HG03103 (cell line): Measurements from ENCODE around the gene ARHGEF2.

Experiments used
- ATAC-seq: cut with Tn5 transposase; IDR thresholded peaks from one replicate; pipeline ENCODE4 v1.9.1; 2021; ENCODE audit warnings: low read depth; ENCODE audit not compliant: unreplicated experiment

The ARHGEF2 gene

GRCh38 chr1:155973723-155974122, 4.6 kb downstream of the ARHGEF2 start:
- no peak for ATAC-seq

- no peak for ATAC-seq
Observed at GRCh38 chr1:155971910-155972809, 6.2 kb downstream of the ARHGEF2 start.

- no peak for ATAC-seq
Observed at GRCh38 chr1:155970531-155971167, 7.7 kb downstream of the ARHGEF2 start.

- ATAC-seq: no peak
Observed at GRCh38 chr1:155969377-155969791, 9.0 kb downstream of the ARHGEF2 start.

DNA sequence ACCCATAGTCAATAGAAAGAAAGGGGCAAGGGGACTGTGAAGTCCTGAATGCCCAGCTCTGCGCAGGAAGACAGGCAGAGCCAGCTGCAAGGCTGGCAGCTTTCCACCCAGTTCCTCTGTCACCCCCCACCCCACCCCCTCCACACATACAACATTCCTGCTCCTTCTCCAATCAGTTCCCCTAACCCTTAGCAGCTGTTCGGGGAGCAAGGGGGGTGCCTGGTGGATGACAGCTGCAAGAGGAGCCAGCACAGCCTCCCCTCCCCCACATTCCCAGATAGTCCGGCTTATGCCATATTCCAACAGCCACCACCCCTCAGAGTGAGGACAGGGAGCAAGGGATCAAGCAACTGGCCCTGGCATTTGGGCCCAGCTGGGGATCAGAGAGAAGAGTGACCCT, 9.7 kb downstream of the ARHGEF2 start:
- ATAC-seq: no peak

- ATAC-seq: no peak
Observed at GRCh38 chr1:155968051-155968400, 10.3 kb downstream of the ARHGEF2 start.

DNA sequence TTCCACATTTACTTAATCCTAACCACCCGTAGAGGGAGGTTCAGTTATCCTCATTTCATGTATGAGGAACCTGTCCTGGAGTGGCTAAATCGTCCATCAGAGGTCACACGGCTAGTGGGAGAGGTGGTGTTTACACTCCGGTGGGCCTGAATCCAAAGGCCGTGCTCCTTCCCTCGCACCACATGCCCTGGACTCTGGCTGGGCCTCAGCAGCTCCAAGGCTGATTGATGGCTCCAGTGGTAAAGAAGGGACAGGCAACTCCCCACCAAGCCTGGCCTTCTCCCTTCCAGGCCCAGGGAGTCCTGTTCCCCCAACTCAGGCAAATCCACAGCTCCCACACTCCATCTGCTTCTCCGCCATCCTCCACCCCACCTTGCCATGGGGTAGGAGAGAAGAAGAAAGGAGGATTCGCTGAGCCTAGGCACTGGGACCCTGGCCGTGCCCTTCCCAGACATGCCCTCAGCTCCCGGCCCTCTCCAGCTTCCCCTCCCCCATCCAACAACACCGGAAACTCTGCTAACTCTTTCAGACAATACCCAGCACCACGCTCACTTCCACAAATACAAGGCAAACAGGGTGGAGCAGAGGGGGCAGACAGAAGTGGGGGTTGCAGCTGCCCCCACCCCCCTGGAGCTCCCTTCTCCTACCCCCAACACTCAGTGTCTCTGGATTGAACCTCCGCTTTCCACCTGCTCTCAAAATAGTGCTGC, 10.9 kb downstream of the ARHGEF2 start:
- ATAC-seq: no peak

- ATAC-seq: no peak
Observed at GRCh38 chr1:155966750-155967149, 11.6 kb downstream of the ARHGEF2 start.

- no peak for ATAC-seq
Observed at GRCh38 chr1:155966135-155966534, 12.2 kb downstream of the ARHGEF2 start.

DNA sequence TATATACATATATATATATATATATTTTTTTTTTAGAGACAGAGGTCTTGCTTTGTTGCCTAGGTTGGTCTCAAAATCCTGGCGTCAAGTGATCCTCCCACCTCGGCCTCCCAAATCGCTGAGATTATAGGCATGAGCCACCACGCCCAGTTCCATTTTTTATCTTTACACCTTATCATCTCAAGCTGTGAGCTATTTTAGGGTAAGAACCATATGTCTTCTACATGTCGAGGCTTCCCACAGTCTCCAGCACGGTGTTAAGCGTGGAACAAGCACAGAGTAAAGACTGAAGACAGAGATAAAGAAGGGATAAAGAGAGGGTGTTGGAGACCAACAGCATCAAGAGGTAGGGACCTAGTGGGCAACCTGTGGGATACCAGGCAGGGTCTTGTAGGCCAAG, 14.2 kb downstream of the ARHGEF2 start:
- no peak for ATAC-seq

- no peak for ATAC-seq
Observed at GRCh38 chr1:155962599-155963211, 15.6 kb downstream of the ARHGEF2 start.

DNA sequence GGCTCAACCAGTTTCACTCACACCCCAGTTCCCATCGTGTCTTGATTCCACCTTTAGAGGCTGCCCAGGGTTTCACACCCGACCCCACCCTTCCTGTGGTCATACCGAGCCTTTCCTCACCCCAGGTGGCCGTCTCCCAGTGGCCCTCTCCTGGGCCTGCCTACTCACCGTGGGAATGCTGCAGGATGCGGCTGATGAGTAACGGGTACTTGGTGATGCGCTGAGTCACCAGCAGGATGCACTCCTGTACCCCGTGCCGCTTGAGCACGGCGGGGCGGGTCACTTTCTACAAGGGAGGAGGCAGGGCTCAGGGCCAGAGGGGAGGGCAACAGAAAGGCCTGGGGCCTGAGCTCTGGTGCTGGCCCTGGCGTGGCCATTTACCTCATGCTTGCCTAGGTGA, 16.4 kb downstream of the ARHGEF2 start:
- ATAC-seq: no peak

DNA sequence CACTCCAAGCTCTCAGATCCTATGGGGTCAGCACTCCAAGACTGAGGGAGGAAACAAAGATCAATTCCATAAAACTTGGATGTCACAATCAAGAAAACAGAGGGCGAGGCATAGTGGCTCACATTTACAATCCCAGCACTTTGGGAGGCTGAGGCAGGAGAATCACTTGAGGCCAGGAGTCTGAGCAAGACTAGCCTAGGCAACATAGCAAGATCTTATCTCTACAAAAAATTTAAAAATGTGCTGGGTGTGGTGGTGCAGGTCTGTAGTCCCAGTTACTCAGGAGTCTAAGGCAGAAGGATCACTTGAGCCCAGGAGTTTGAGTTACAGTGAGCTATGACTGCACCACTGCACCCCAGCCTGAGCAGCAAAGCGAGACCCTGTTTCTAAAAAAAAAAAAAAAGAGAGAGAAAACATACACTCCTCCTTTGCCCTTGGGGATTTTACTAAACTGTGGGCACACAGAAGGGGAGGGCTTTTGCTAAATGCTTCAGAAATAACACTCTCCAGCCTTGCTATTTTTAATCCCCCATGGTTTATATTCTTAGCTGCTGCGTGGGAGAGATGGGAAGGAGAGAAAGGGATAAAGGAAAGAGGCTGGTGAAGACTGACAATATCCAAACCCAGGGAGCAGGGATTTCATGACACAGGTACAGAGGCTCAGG, 18.1 kb downstream of the ARHGEF2 start:
- ATAC-seq: no peak

DNA sequence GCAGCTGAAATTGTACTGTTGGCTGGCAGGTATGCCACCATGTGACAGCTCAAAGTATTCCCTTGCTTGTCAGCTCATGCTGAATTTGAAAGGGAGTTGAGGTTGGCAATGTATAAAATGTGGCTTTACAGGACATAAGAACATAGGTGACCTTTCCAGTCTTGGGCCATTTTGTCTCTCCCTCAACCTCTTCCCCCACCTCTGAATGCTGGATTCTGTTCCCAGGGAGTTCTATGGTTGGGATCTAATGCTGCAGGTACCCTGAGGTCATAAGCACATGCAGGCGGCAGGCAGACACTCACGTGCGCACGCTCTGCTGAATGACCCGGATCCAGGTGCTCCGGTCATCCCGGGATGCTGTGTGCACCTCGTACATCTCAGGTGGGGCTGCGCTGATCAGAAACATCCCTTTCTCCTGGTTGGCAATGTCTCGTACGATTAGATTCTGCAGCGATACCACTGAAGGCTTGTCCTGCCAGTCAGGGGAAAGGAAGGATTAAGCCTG, 20.9 kb downstream of the ARHGEF2 start:
- no peak for ATAC-seq

DNA sequence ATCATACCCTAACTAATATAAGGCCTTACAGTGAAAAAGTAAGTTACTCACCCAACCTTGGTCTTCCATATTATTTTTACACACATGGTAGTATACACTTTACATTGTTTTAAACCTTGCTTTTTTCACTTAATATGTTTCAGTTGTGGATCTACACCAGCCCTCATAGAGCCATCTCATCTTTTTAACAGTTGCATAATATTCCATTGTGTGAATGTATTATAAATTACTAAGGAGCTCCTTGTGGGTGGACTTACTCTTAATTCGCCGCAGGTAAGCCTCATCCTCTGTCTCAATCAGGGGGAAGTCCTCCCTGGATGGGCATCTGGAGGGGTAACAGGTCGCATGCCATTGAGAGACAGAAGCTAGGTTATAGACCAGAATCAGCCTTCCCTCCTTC, 23.7 kb downstream of the ARHGEF2 start:
- no peak for ATAC-seq

DNA sequence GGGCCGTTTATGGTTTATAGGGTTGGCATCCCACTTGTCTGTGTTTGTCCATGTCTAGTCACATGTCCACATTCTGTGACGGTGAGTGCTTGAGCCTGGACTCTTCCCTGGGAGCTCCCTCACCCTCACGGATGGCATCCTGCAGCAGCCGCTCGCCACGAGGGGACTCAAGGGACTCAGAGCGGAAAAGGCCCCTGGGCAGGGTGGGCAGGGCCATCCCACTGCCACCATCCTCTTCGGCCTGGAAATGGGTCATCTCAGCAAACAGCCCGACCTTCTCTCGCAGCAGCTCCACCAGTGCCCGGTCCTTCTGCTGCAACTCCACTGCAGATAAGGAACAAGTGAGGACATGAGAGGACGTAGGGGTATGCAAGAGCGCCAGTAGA, 25.8 kb downstream of the ARHGEF2 start:
- ATAC-seq: no peak

- no peak for ATAC-seq
Observed at GRCh38 chr1:155951753-155952504, 26.4 kb downstream of the ARHGEF2 start.

- ATAC-seq: no peak
Observed at GRCh38 chr1:155950829-155951228, 27.5 kb downstream of the ARHGEF2 start.

- no peak for ATAC-seq
Observed at GRCh38 chr1:155947741-155948140, 30.6 kb downstream of the ARHGEF2 start.

- no peak for ATAC-seq
Observed at GRCh38 chr1:155947292-155947691, 31.1 kb downstream of the ARHGEF2 start.
